Measurements from ENCODE around the gene SORCS2. TPM values are rescaled to one million over a fixed set of nuclear protein-coding genes. Genes with fewer than 3 reads are reported as not detected.

The SORCS2 gene
- total RNA-seq, 1 experiment from 2014 or later: not detected

GRCh38 chr4:7172946-7173345, 19.4 kb upstream of the SORCS2 start:
- H3K9me3 Mint-ChIP-seq (ENCODE audit: low read depth, unreplicated experiment): no peaks in the 10 kb centered on the region
- no peaks in the 10 kb centered on the region for H3K4me1 Mint-ChIP-seq (ENCODE audit: low read depth, unreplicated experiment)
- BruUV-seq (replicated peaks): no TSS peak
- no peak overlapping the region for H3K4me3 Mint-ChIP-seq (ENCODE audit: low read depth, unreplicated experiment)
- peaks cover 54% of the 10 kb centered on the region for H3K27me3 Mint-ChIP-seq (ENCODE audit: unreplicated experiment)
- peaks cover 4% of the 10 kb centered on the region for H3K36me3 Mint-ChIP-seq (ENCODE audit: insufficient read depth, unreplicated experiment)
- intact Hi-C loops (cut with micrococcal nuclease; ENCODE audit: unreplicated experiment): no loop called here
- CTCF ChIA-PET: no interaction called here
- H3K27ac Mint-ChIP-seq (ENCODE audit: unreplicated experiment): no peak overlapping the region
- DNase-seq: no peak
- TF ChIP-seq CTCF (IDR thresholded peaks at IDR 0.05; ENCODE audit: unreplicated experiment): no peak

GRCh38 chr4:7173841-7174449, 18.4 kb upstream of the SORCS2 start:
- H3K36me3 Mint-ChIP-seq (ENCODE audit: insufficient read depth, unreplicated experiment): peaks cover 4% of the 10 kb centered on the region
- H3K4me3 Mint-ChIP-seq (ENCODE audit: low read depth, unreplicated experiment): no peak overlapping the region
- H3K9me3 Mint-ChIP-seq (ENCODE audit: low read depth, unreplicated experiment): no peaks in the 10 kb centered on the region
- TF ChIP-seq CTCF (IDR thresholded peaks at IDR 0.05; ENCODE audit: unreplicated experiment): no peak
- no peak overlapping the region for H3K27ac Mint-ChIP-seq (ENCODE audit: unreplicated experiment)
- BruUV-seq (replicated peaks): no TSS peak
- intact Hi-C loops (cut with micrococcal nuclease; ENCODE audit: unreplicated experiment): no loop called here
- no peaks in the 10 kb centered on the region for H3K4me1 Mint-ChIP-seq (ENCODE audit: low read depth, unreplicated experiment)
- peaks cover 44% of the 10 kb centered on the region for H3K27me3 Mint-ChIP-seq (ENCODE audit: unreplicated experiment)
- CTCF ChIA-PET: no interaction called here
- no peak for DNase-seq

GRCh38 chr4:7179158-7179557, 13.2 kb upstream of the SORCS2 start:
- Mint-ChIP-seq H3K9me3 (ENCODE audit: low read depth, unreplicated experiment) (peaks cover 6% of the 10 kb centered on the region), H3K4me3 (ENCODE audit: low read depth, unreplicated experiment) (no peak overlapping the region), H3K27ac (ENCODE audit: unreplicated experiment) (no peak overlapping the region), H3K36me3 (ENCODE audit: insufficient read depth, unreplicated experiment) (no peaks in the 10 kb centered on the region), H3K27me3 (ENCODE audit: unreplicated experiment) (peaks cover 29% of the 10 kb centered on the region), H3K4me1 (ENCODE audit: low read depth, unreplicated experiment) (no peaks in the 10 kb centered on the region)
- no TSS peak for BruUV-seq (replicated peaks)
- CTCF ChIA-PET: no interaction called here
- DNase-seq: no peak
- TF ChIP-seq CTCF (IDR thresholded peaks at IDR 0.05; ENCODE audit: unreplicated experiment): no peak
- intact Hi-C loops (cut with micrococcal nuclease; ENCODE audit: unreplicated experiment): no loop called here

- H3K9me3 Mint-ChIP-seq (ENCODE audit: low read depth, unreplicated experiment): peaks cover 6% of the 10 kb centered on the region
- H3K4me3 Mint-ChIP-seq (ENCODE audit: low read depth, unreplicated experiment): no peak overlapping the region
- CTCF ChIA-PET: no interaction called here
- H3K36me3 Mint-ChIP-seq (ENCODE audit: insufficient read depth, unreplicated experiment): no peaks in the 10 kb centered on the region
- intact Hi-C loops (cut with micrococcal nuclease; ENCODE audit: unreplicated experiment): no loop called here
- peaks cover 36% of the 10 kb centered on the region for H3K27me3 Mint-ChIP-seq (ENCODE audit: unreplicated experiment)
- no peak for DNase-seq
- TF ChIP-seq CTCF (IDR thresholded peaks at IDR 0.05; ENCODE audit: unreplicated experiment): no peak
- BruUV-seq (replicated peaks): no TSS peak
- H3K4me1 Mint-ChIP-seq (ENCODE audit: low read depth, unreplicated experiment): no peaks in the 10 kb centered on the region
- no peak overlapping the region for H3K27ac Mint-ChIP-seq (ENCODE audit: unreplicated experiment)
These were observed 11.4 kb upstream of the SORCS2 start for GRCh38 chr4:7180938-7181337.
